ENCODE results near the gene FADD.
A peak's percentile ranks its signal among the peaks of the same experiment; 100 is the strongest.

The FADD gene

GRCh38 chr11:70202920-70203750 is at the start of gene FADD:
FADD (plus strand) TSS chr11:70203296; CDS start chr11:70203460, 164 bp downstream.
- DNase-seq: peak; percentile 31

- no peak for DNase-seq
These were observed 47.7 kb upstream of the FADD start for GRCh38 chr11:70155386-70155785.

GRCh38 chr11:70156291-70157037 is 46.6 kb upstream of the FADD start:
- DNase-seq: no peak

- DNase-seq: no peak
These were observed 44.9 kb upstream of the FADD start for GRCh38 chr11:70158201-70158600.

DNA sequence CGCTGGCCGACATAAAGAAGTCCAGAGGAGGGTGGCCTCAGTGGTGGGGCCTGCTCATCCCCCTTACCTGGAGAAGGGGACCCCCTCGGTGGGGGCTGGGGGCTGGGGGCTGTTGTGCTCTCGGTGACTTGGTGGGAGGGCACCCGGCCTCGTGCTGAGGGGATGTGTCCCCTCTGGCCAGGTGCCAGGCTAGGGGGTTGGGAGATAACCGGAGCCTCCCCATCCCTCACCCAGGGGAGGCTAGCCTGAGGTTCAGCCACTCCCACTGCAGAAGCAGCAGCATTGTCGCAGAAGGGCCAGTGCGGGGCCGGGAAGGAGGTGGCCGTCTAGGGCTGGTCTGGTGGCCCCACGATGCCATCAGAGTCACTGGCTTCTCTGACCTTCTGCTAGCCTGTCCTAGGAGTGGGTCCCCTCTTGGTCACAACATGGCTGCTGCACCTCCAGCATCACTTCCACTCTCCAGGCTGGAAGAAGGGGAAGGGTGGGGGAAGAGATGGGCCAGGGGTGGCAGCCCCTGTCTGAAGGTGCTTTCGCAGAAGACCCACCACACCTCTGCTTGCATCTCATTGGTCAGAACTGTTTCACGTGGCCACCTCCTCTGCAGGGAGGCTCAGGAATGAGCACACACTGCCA is 44.2 kb upstream of the FADD start:
- DNase-seq: no peak

GRCh38 chr11:70159627-70160570 is 43.2 kb upstream of the FADD start:
- no peak for DNase-seq

DNA sequence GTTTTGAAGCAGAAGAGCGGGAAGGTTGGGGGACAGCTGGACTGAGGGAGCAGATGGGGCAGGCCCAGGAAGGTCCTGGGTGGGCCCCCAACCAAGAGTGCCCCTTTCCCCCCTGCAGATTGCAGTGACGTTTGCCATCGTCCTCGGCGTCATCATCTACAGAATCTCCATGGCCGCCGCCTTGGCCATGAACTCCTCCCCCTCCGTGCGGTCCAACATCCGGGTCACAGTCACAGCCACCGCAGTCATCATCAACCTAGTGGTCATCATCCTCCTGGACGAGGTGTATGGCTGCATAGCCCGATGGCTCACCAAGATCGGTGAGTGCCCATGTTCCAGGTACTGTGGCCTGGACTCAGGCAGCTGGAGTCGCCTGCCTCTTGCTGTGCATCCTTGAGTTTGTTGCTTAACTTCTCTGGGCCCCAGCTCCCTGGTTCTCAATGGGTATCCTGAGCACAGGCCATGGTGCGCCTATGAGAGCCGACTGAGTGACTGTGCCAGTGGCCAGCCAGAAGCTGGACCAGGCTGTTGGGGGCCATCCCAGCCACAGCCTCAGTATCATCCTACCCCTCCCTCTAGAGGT is 42.0 kb upstream of the FADD start:
- DNase-seq: no peak

DNA sequence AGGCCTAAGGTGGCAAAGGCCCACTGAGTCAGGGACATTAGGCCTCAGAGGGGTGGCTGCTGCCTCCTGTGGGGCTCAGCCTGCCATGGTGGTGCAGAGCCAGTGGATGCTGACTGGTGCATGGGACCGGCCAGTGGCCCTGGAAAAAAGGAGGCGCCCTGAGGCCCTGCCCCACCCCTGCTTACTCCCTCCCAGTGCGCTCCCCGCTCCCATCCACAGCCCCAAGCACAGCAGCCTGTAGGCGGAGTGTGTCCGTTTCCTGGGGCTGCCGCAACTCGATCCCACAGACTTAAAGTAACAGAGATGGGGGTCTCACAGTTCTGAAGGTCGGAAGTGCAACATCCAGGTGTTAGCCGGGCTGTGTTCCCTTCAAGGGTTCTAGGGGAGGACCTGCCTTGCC is 38.4 kb upstream of the FADD start:
- no peak for DNase-seq

- DNase-seq: no peak
These were observed 36.0 kb upstream of the FADD start for GRCh38 chr11:70167120-70167519.

GRCh38 chr11:70167723-70168404 is 35.2 kb upstream of the FADD start:
- no peak for DNase-seq

GRCh38 chr11:70168405-70168754 is 34.7 kb upstream of the FADD start:
- no peak for DNase-seq

- no peak for DNase-seq
These were observed 34.0 kb upstream of the FADD start for GRCh38 chr11:70169127-70169526.

DNA sequence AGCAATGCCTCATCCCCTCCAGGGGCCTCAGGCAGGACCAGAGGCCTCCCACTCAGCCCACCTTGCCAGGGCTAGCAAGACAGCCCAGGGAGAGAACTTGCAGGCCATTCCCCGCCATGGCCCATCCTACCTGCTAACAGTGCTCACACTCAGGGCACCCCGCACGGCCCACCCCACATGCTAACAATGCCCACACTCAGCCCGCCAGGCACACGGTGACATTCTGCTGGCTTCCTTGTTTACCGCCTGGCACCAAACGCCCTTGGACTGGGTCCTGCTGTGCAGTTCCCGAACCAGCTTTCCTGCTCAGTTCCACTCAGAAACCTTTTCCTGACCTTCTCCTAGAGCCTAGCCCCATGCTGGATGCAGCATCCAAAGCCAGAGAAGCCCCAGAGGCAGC is 33.5 kb upstream of the FADD start:
- DNase-seq: no peak

DNA sequence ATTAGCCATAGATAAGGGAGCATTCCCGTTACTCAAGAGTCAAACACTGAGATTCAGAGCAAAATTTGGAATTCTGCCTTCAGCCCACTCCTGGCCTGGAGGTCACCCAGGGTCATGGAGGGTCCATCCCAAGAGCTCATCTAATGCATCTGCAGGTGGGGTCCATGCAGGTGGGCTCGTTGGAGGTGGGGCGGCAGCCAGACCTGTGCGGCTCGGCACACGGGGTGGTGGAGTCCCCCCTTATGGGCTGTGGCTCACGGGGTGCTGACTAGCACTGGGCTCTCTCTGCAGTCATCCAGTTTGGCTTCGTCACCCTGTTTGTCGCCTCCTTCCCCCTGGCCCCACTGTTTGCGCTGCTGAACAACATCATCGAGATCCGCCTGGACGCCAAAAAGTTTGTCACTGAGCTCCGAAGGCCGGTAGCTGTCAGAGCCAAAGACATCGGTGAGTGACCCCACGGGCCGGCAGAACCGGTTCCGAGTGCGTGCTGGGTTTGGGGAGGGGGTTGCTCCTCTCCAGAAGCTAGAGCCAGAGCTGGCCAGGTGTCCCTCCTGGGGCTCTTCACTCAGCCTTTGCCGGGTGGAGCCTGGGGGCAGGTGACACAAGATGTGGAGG is 32.4 kb upstream of the FADD start:
- no peak for DNase-seq

GRCh38 chr11:70173018-70173417 is 30.1 kb upstream of the FADD start:
- no peak for DNase-seq

DNA sequence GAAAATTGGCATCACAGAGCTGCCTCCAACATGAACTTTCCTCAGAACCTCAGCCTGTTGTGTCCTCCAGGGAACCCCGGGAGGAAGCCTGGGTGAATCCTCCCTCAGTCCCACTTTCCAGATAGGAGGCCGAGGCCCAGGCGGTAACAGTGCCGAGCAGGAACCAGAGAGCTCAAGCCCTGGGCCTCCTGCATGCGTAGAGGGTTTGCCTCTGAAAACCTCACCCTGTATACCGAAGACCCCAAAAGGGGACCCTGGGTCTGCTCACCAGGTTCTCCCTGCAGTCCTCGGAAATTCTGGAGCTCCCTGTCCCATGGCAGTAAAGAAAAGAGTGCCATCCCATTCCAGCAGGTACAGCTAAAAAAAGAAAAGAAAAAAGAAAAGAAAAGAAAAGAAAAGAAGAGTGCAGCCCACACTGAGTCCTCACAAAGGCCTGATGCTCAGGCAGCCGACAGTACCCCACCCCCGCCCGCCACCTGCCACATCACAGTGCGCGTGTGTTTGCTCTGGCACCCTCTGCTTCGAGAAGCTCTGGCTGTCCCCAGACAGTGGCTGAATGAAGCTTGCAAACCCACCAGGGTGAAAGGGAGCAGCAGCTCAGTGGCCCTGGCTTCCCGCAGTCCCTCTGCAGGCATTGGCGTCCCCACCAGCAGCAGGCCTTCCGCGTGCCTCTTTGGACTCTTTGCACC is 28.4 kb upstream of the FADD start:
- no peak for DNase-seq

DNA sequence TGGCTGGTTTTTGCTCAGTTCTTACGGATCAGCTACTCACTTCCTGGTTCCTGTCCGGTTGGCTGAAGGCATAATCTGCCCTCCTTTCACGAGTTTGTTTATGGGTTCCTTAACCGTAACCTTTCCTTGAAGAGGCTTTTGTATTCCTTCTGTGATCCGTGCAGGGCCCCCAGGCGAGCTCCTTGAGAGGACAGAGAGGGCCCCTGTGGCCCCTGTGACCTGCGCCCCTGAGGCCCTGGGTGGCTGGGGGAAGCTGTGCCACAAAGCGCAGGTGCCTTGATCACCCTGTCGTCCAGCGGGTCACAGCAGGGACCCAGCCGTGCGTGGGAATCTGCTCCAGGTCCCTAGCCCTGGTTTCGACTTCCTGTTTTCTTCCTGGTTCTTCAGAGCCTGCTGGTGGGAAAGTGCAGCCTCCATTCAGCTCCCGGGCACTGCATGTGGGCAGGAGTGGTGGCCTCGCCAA is 27.8 kb upstream of the FADD start:
- DNase-seq: no peak

DNA sequence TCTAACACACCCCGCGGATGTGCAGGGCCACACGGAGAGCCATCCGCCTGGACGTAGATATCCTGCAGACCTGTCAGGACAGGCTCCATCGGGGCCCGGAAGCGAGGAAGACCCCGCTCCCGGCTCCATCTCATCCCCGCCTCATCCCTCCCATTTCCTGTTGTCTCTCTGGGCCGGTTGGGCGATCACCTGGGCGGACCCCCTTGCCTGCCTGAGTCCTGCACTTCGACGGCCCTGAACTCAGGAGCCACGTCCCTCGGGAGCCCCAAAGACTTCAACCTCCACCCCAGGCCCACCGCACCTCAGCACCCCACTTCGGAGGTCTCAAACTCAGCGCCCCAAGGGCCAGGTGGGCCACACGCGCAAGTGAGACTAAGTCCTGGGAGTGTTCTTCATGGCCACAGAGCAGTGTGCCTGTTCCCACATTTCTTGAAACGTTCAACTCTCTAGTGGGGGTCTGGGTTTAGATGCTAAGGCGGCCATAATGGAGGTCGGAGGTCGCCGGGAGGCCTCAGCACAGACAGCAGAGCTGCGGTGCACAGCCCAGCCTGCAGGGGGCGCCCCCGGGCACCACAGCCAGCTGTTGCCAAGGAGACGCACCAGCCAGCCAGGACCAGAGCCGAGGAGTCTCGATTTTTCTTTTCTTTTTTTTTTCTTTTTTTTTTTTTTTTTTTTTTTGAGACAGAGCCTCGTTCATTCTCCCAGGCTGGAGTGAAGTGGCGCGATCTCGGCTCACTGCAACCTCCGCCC is 26.0 kb upstream of the FADD start:
- no peak for DNase-seq

DNA sequence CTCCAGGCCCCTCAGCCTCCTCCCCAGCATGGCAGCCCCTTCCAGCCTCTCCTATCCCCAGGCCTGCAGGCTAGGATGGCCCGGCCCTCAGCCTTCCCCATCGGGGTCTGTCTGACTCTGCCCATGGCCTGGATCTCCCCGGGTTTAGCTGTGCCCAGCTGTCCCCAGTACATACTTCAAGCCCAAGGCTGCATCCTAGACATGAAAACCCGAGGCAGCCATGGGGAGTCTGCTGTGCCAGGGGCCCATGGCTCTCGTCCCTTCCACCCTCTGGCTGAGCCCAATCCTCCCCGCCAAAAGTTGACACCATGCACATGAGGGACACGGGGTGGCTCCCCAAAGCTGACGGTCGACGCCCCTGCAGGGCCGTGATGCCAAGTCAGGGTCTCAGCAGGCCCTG is 22.2 kb upstream of the FADD start:
- no peak for DNase-seq

- no peak for DNase-seq
These were observed 20.8 kb upstream of the FADD start for GRCh38 chr11:70182266-70182665.

All from NCI-H524 treated with DMSO at 0.1 percent for 48 hours (cell line).